Astrocyte of the cerebellum (primary cell): ENCODE results near the gene CCDC47.
"Not testable (repeated sequence)": the region's sequence is repeated elsewhere in the genome, so short reads cannot be mapped to it uniquely, and the experiment has no call there.

ENCODE experiments used
- DNase-seq: peaks from one replicate; pipeline ENCODE4 v3.0.0-alpha.2; 2011; ENCODE audit warnings: low read depth
- H3K4me3 ChIP-seq: 2 replicates; pipeline ENCODE4 v1.5.1; 2011; ENCODE audit warnings: mild to moderate bottlenecking, low read depth, low read length, moderate library complexity
- CTCF ChIP-seq: IDR thresholded peaks from 2 replicates; pipeline ENCODE4 v1.5.1; 2012; ENCODE audit warnings: low read length, low read depth, moderate library complexity, mild to moderate bottlenecking; ENCODE audit errors: missing control alignments
- in situ Hi-C: cut with HindIII; loops from 2 replicates; pipeline ENCODE4 v1.10.0; 2017; ENCODE audit warnings: low sequenced_read_pairs

The CCDC47 gene

GRCh38 chr17:63741408-63742173 lies 31.8 kb downstream of the CCDC47 start, which contains the start of gene STRADA:
Gene STRADA (minus strand): TSS chr17:63741799. CDS start chr17:63728369, 13,430 bp downstream.
- H3K4me3 ChIP-seq, result peak within 1 kb of the TSS; percentile 76
- no peak for TF ChIP-seq CTCF
- DNase-seq, result peak; percentile 90
- in situ Hi-C loops, result no loop called here

- TF ChIP-seq CTCF, result no peak
- DNase-seq, result no peak
- in situ Hi-C loops, result no loop called here
- peak overlapping the region; percentile 76 for H3K4me3 ChIP-seq
Observed at GRCh38 chr17:63741143-63741407, 32.3 kb downstream of the CCDC47 start.

GRCh38 chr17:63740464-63741142 lies 32.8 kb downstream of the CCDC47 start:
- peak overlapping the region; percentile 76 for H3K4me3 ChIP-seq
- in situ Hi-C loops, result no loop called here
- TF ChIP-seq CTCF, result no peak
- DNase-seq, result no peak

GRCh38 chr17:63735691-63736090 lies 37.7 kb downstream of the CCDC47 start:
- TF ChIP-seq CTCF, result no peak
- in situ Hi-C loops, result no loop called here
- DNase-seq, result no peak
- no peak overlapping the region for H3K4me3 ChIP-seq

GRCh38 chr17:63722403-63722802 lies 51.0 kb downstream of the CCDC47 start:
- DNase-seq, result no peak
- in situ Hi-C loops, result no loop called here
- no peak for TF ChIP-seq CTCF
- no peak overlapping the region for H3K4me3 ChIP-seq

GRCh38 chr17:63720194-63720593 lies 53.2 kb downstream of the CCDC47 start:
- in situ Hi-C loops, H3K4me3 ChIP-seq, DNase-seq: not testable (repeated sequence)

- DNase-seq, result no peak
- in situ Hi-C loops, result no loop called here
- TF ChIP-seq CTCF, result no peak
- no peak overlapping the region for H3K4me3 ChIP-seq
Observed at GRCh38 chr17:63718988-63719387, 54.4 kb downstream of the CCDC47 start.
